GM12878 (cell line): ENCODE data around the gene DHRS9. TPM values are rescaled to one million over a fixed set of nuclear protein-coding genes. Genes with fewer than 3 reads are reported as not detected.

Source experiments
- ATAC-seq: fragments of 200-7000 bp; cut with Tn5 transposase; 3 replicates; pipeline ENCODE4 v1.9.1; 2020; ENCODE audit warnings: mild to moderate bottlenecking, moderate library complexity
- BruUV-seq: library from RNA; stranded (reverse); fragments of 400-500 nt; replicated peaks from 2 replicates; lab custom pipeline; 2021; lab: Mats Ljungman, UMichigan
- CTCF ChIA-PET: fragments of 300-600 bp; sonication (Branson Sonifier 250); formaldehyde crosslinking; extraction: SDS; loops from one replicate; lab custom pipeline; 2021; ENCODE audit warnings: inconsistent platforms; lab: Yijun Ruan, JAX
- POLR2A ChIA-PET: fragments of 350-600 bp; formaldehyde crosslinking; extraction: SDS; loops from one replicate; lab custom pipeline; 2021; ENCODE audit warnings: inconsistent platforms; lab: Charles Lee
- RAD21 ChIA-PET: fragments of 300-600 bp; sonication (Branson Sonifier 250); formaldehyde crosslinking; loops from one replicate; lab custom pipeline; 2023; ENCODE audit warnings: antibody characterized with exemption; ENCODE audit not compliant: unreplicated experiment; lab: Charles Lee
- SMC1A ChIA-PET: fragments of 300-600 bp; sonication (Branson Sonifier 250); formaldehyde crosslinking; loops from one replicate; lab custom pipeline; 2023; ENCODE audit not compliant: unreplicated experiment, uncharacterized antibody; lab: Charles Lee
- DNase-seq: peaks from one replicate; pipeline ENCODE4 v3.0.0-alpha.2; 2011; ENCODE audit warnings: low read depth, low spot score
- FAIRE-seq: peaks from 3 replicates; lab custom pipeline; 2011; peaks lifted over from hg19 to GRCh38; lab: Jason Lieb, UNC
- H2AFZ ChIP-seq: 2 replicates; pipeline ENCODE4 v1.6.0; 2011; ENCODE audit warnings: low read depth, low read length, control low read depth; ENCODE audit not compliant: control insufficient read depth
- H3K27ac ChIP-seq: 2 replicates; pipeline ENCODE4 v1.5.1; 2011; ENCODE audit warnings: control low read depth; ENCODE audit not compliant: control insufficient read depth, insufficient read depth
- H3K27me3 ChIP-seq, 2 experiments: replicated peaks in 1 of 2; 2 replicates each; pipeline versions ENCODE4 v1.6.0 to v1.6.1; 2011; ENCODE audit warnings: low read length in 1 of 2; ENCODE audit not compliant: control insufficient read depth in 2 of 2, insufficient read depth in 2 of 2
- H3K36me3 ChIP-seq, 2 experiments: 2 replicates each; pipeline ENCODE4 v1.5.1; 2011; ENCODE audit warnings: low read length in 1 of 2; ENCODE audit not compliant: control insufficient read depth in 2 of 2, insufficient read depth in 2 of 2
- H3K4me1 ChIP-seq: 2 replicates; pipeline ENCODE4 v1.6.1; 2011; ENCODE audit warnings: mild to moderate bottlenecking, low read length, moderate library complexity, mixed read lengths; ENCODE audit not compliant: control insufficient read depth, insufficient read depth
- H3K4me2 ChIP-seq: 2 replicates; pipeline ENCODE4 v1.6.0; 2011; ENCODE audit warnings: control low read depth; ENCODE audit not compliant: control insufficient read depth, insufficient read depth
- H3K4me3 ChIP-seq: fragments of 200-600 bp; sonication (generic); 2 replicates; pipeline ENCODE4 v1.5.1; 2016
- H3K79me2 ChIP-seq: 2 replicates; pipeline ENCODE4 v1.6.0; 2011; ENCODE audit warnings: low read length; ENCODE audit not compliant: control insufficient read depth, insufficient read depth
- H3K9ac ChIP-seq: 2 replicates; pipeline ENCODE4 v1.8.0; 2011; ENCODE audit warnings: low read length, control low read depth, mixed read lengths; ENCODE audit not compliant: control insufficient read depth, insufficient read depth
- H3K9me3 ChIP-seq: replicated peaks from 3 replicates; pipeline ENCODE4 v1.5.1; 2011; ENCODE audit warnings: mild to moderate bottlenecking, low read length; ENCODE audit not compliant: control insufficient read depth, insufficient read depth
- H4K20me1 ChIP-seq: 2 replicates; pipeline ENCODE4 v1.6.0; 2011; ENCODE audit not compliant: control insufficient read depth, insufficient read depth
- CHD4 ChIP-seq: fragments of 200-600 bp; sonication (generic); IDR thresholded peaks from 2 replicates; pipeline ENCODE4 v1.6.1; 2016; ENCODE audit warnings: mild to moderate bottlenecking
- NBN ChIP-seq: fragments of 450-650 bp; IDR thresholded peaks from 2 replicates; pipeline ENCODE4 v1.6.1; 2016
- POLR2AphosphoS5 ChIP-seq: IDR thresholded peaks from 2 replicates; pipeline ENCODE4 v1.6.1; 2011; ENCODE audit warnings: mild to moderate bottlenecking, low read length, inconsistent platforms
- WGBS: methylation state at CpG from one replicate; pipeline ENCODE4 v1.1.6; 2016; ENCODE audit warnings: low lambda C conversion rate; ENCODE audit not compliant: insufficient replicate concordance, insufficient coverage; ENCODE audit errors: missing lambda C conversion rate; 5-methylcytosine and 5-hydroxymethylcytosine counted together
- in situ Hi-C: fragments of 300-500 bp; cut with MboI; formaldehyde crosslinking; loops from 9 replicates; pipeline ENCODE4 v1.14.3; 2018; ENCODE audit warnings: mixed read lengths
- intact Hi-C: fragments of 100-400 bp; cut with micrococcal nuclease; formaldehyde crosslinking; loops from one replicate; pipeline ENCODE4 v1.14.2; 2022; ENCODE audit not compliant: unreplicated experiment
- polyA plus RNA-seq, 11 experiments: library from polyadenylated mRNA; depleted of rRNA in 4 of 11; unstranded in 6 of 11; stranded (reverse) in 5 of 11; fragments of >200 nt; fragmentation: Nextera tagmentation in 4 of 11; fragmentation: Illumina TruSeq in 1 of 11; extraction: Ambion mirVana in 4 of 11; extraction: Trizol in 1 of 11; gene quantifications; 1 replicate in 1 of 11; 2 replicates in 10 of 11; pipeline versions ENCODE4 v1.2.1 to v1.2.3, GENCODE V29; 2011 to 2016; ENCODE audit warnings: inconsistent platforms in 2 of 11, missing spikeins in 2 of 11, low read depth in 1 of 11
- total RNA-seq, 4 experiments: library from RNA; depleted of rRNA in 3 of 4; stranded (reverse); fragments of >200 nt in 3 of 4; fragmentation: Illumina TruSeq in 1 of 4; extraction: Trizol in 1 of 4; gene quantifications; 2 replicates each; pipeline versions ENCODE4 v1.2.1 to v1.2.3, GENCODE V29; 2013 to 2021

DHRS9 gene
- total and polyA plus RNA-seq, 10 of the 15 experiments (the other 5 are each of a cell fraction or from before 2014, with no cell fraction given): 0.09 to 0.34 (median 0.13) TPM; not detected in 5

GRCh38 chr2:169089182-169089581, 19.8 kb downstream of the DHRS9 start:
- no TSS peak for BruUV-seq
- H3K4me1 ChIP-seq: no peaks in the 10 kb centered on the region
- no peaks in the 10 kb centered on the region for H4K20me1 ChIP-seq
- no peaks in the 10 kb centered on the region for H3K79me2 ChIP-seq
- H3K4me3 ChIP-seq: no peak overlapping the region
- TF ChIP-seq CHD4: no peak
- TF ChIP-seq, all 136 proteins: peak for 0
- in situ Hi-C loops: no loop called here
- no peaks in the 10 kb centered on the region for H3K36me3 ChIP-seq
- H3K4me2 ChIP-seq: no peak overlapping the region
- ATAC-seq: no peak
- 46% methylated on average over 2 of the region's 2 CpGs for WGBS
- SMC1A ChIA-PET: no interaction called here
- no peak for DNase-seq
- no peak overlapping the region for H3K27ac ChIP-seq
- CTCF ChIA-PET: no interaction called here
- intact Hi-C loops: no loop called here
- no peaks in the 10 kb centered on the region; the same call in 2 of the 3 replicates for H3K9me3 ChIP-seq
- RAD21 ChIA-PET: no interaction called here
- H3K9ac ChIP-seq: no peak overlapping the region
- no peaks in the 10 kb centered on the region for H3K27me3 ChIP-seq
- FAIRE-seq: no peak
- POLR2A ChIA-PET: no interaction called here
- no peak overlapping the region for H2AFZ ChIP-seq

DNA sequence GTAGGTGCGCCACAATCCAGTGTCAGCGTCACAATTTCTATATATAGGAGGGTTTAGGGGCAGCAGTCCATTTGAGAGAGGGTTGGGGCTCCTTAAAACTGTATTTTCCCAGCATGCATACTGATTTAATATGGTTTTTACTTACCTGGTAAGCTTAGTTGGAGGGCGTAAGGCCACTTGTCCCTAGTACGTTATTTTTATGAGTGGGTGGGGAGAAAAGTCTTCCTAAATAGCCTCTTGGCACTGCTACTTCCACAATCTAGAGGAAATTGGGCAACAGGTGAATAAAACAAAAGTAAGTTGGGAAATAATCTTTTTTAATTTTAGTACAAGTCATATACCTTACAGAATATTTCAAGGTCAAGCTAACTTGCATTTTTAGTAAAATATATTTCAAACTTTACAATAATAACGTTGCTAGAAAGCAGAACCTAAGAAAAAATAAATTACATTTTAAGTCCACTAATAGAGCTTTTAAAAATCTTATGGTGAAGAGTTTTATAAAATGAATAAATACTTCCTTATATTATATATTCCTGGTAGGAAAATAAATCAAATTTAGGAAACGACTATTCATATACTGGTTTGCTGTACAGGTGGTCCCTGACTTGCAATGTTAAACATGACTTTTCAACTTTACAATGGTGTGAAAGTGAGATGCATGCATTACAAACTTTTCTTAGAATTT, 20.9 kb downstream of the DHRS9 start:
- ChIA-PET RAD21 (no interaction called here), POLR2A (no interaction called here), SMC1A (interaction anchor here (0.9 kb wide), 1 partner anchor 40 kb away, joined by 3 read pairs; no protein-coding TSS in a partner anchor), CTCF (no interaction called here)
- H3K4me1 ChIP-seq: no peaks in the 10 kb centered on the region
- FAIRE-seq (no peak), DNase-seq (no peak), ATAC-seq (no peak)
- H3K27me3 ChIP-seq: no peaks in the 10 kb centered on the region
- H3K27ac ChIP-seq: no peak overlapping the region
- in situ Hi-C loops (no loop called here), intact Hi-C loops (no loop called here)
- no peak overlapping the region for H3K4me2 ChIP-seq
- TF ChIP-seq NBN (no peak), POLR2AphosphoS5 (no peak)
- WGBS: 47% methylated on average over 6 of the region's 6 CpGs
- H3K79me2 ChIP-seq: no peaks in the 10 kb centered on the region
- no peaks in the 10 kb centered on the region for H3K36me3 ChIP-seq
- BruUV-seq: no TSS peak
- no peaks in the 10 kb centered on the region; the same call in 2 of the 3 replicates for H3K9me3 ChIP-seq
- H2AFZ ChIP-seq: no peak overlapping the region
- no peak overlapping the region for H3K9ac ChIP-seq
- H3K4me3 ChIP-seq: no peak overlapping the region
- H4K20me1 ChIP-seq: no peaks in the 10 kb centered on the region
